ENCODE measurements around the gene GLI1. TPM values are rescaled to one million over a fixed set of nuclear protein-coding genes. Genes with fewer than 3 reads are reported as not detected.

GLI1 gene
- total RNA-seq, 4 donors from 2014 or later = 0.09 to 0.48 TPM; not detected in 2

GRCh38 chr12:57467915-57468314 lies 8.3 kb downstream of the GLI1 start:
- Histone ChIP-seq H3K4me1 (peaks cover 0 to under 1% (median 0%) of the 10 kb centered on the region in 3 donors), H3K27me3 (peaks cover 0 to 76% (median 0%) of the 10 kb centered on the region in 4 donors), H3K27ac (no peak overlapping the region), H3K9me3 (no peaks in the 10 kb centered on the region), H3K4me3 (no peak overlapping the region), H3K36me3 (no peaks in the 10 kb centered on the region)
- TF ChIP-seq POLR2A (IDR thresholded peaks at IDR 0.05) (no peak), CTCF (IDR thresholded peaks at IDR 0.05) (no peak)
- intact Hi-C loops (cut with DNase I) = no loop called here
- 60 to 82% methylated on average over 3 to 5 of the region's 11 CpGs for WGBS, 2 donors
- DNase-seq = no peak

- DNase-seq = no peak
- TF ChIP-seq POLR2A (IDR thresholded peaks at IDR 0.05) = no peak
- no peak for TF ChIP-seq CTCF (IDR thresholded peaks at IDR 0.05)
- Histone ChIP-seq H3K27ac (no peak overlapping the region), H3K4me1 (no peaks in the 10 kb centered on the region), H3K36me3 (no peaks in the 10 kb centered on the region), H3K4me3 (no peak overlapping the region), H3K9me3 (no peaks in the 10 kb centered on the region), H3K27me3 (peaks cover 0 to 86% (median 3%) of the 10 kb centered on the region in 4 donors)
- intact Hi-C loops (cut with DNase I) = no loop called here
- 79 to 88% methylated on average over 8 to 9 of the region's 10 CpGs for WGBS, 2 donors
These were observed 9.9 kb downstream of the GLI1 start for GRCh38 chr12:57469296-57470164.

- Histone ChIP-seq H3K4me3 (no peak overlapping the region), H3K4me1 (peaks cover 5 to 8% (median 7%) of the 10 kb centered on the region in 3 donors), H3K9me3 (no peaks in the 10 kb centered on the region), H3K27ac (no peak overlapping the region), H3K27me3 (peaks cover 0 to 86% (median 10%) of the 10 kb centered on the region in 4 donors), H3K36me3 (no peaks in the 10 kb centered on the region)
- intact Hi-C loops (cut with DNase I) = no loop called here
- no peak for DNase-seq
- no peak for TF ChIP-seq POLR2A (IDR thresholded peaks at IDR 0.05)
- TF ChIP-seq CTCF (IDR thresholded peaks at IDR 0.05) = no peak
- 88 to 93% methylated on average over 8 to 9 of the region's 14 CpGs for WGBS, 2 donors
These were observed 10.8 kb downstream of the GLI1 start for GRCh38 chr12:57470286-57470969.

GRCh38 chr12:57470970-57471656 lies 11.5 kb downstream of the GLI1 start:
- intact Hi-C loops (cut with DNase I) = no loop called here
- Histone ChIP-seq H3K27ac (no peak overlapping the region), H3K9me3 (no peaks in the 10 kb centered on the region), H3K4me1 (peaks cover 12 to 15% (median 14%) of the 10 kb centered on the region in 3 donors), H3K27me3 (peaks cover 2 to 92% (median 15%) of the 10 kb centered on the region in 4 donors), H3K36me3 (no peaks in the 10 kb centered on the region), H3K4me3 (no peak overlapping the region)
- TF ChIP-seq POLR2A (IDR thresholded peaks at IDR 0.05) = no peak
- TF ChIP-seq CTCF (IDR thresholded peaks at IDR 0.05) = no peak
- no peak for DNase-seq
- WGBS, 2 donors = 73 to 94% methylated on average over 2 of the region's 4 CpGs

All from esophagus squamous epithelium (tissue), 5 donors.